22Rv1 (cell line): ENCODE data around the gene SLX4IP.

Source experiments
- ZFX ChIP-seq: fragments of 450-650 bp; IDR thresholded peaks from 2 replicates; pipeline ENCODE4 v1.6.1; 2017; ENCODE audit warnings: antibody characterized with exemption, borderline replicate concordance
- TF ChIP-seq, protein P1 (sequence below): fragments of 450-650 bp; IDR thresholded peaks from 2 replicates; pipeline ENCODE4 v1.5.1; 2017; ENCODE audit warnings: mild to moderate bottlenecking

DNA sequence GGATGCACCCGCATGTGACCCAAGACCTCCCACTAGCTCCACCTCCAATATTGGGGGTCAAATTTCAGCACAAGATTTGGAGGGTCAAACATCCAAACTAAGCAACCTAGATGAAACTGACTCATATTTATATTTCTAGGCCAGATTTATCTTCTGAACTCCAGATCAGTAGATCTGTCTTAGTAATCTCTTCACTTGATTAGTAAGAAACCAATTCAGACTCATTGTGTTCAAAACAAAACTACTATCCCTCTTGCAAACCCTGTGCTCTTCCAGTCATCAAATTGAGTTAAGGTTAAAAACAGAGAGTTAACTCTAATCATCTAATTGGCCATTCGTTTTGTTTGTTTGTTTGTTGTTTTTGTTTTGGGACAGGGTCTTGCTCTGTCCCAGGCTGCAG, 44.4 kb upstream of the SLX4IP start:
- TF ChIP-seq, protein P1, sequence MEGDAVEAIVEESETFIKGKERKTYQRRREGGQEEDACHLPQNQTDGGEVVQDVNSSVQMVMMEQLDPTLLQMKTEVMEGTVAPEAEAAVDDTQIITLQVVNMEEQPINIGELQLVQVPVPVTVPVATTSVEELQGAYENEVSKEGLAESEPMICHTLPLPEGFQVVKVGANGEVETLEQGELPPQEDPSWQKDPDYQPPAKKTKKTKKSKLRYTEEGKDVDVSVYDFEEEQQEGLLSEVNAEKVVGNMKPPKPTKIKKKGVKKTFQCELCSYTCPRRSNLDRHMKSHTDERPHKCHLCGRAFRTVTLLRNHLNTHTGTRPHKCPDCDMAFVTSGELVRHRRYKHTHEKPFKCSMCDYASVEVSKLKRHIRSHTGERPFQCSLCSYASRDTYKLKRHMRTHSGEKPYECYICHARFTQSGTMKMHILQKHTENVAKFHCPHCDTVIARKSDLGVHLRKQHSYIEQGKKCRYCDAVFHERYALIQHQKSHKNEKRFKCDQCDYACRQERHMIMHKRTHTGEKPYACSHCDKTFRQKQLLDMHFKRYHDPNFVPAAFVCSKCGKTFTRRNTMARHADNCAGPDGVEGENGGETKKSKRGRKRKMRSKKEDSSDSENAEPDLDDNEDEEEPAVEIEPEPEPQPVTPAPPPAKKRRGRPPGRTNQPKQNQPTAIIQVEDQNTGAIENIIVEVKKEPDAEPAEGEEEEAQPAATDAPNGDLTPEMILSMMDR: no peak
- no peak for TF ChIP-seq ZFX
